ENCODE data around the gene POLR3H. TPM values are rescaled to one million over a fixed set of nuclear protein-coding genes. Genes with fewer than 3 reads are reported as not detected.

Gene POLR3H
- total RNA-seq, 2 donors from 2014 or later = 17.6 to 38.1 TPM

- H3K36me3 ChIP-seq = peaks cover 55% of the 10 kb centered on the region
- H3K27ac ChIP-seq = peak overlapping the region; percentile 97
- peaks cover 18 to 42% of the 10 kb centered on the region in 2 donors for H3K4me1 ChIP-seq (ENCODE audit: control insufficient read depth in 1 of 2, low read depth in 2 of 2)
- no peak overlapping the region for H3K4me3 ChIP-seq
- H3K9me3 ChIP-seq = no peaks in the 10 kb centered on the region
- no peaks in the 10 kb centered on the region for H3K27me3 ChIP-seq (replicated peaks; ENCODE audit: insufficient read depth)
- ATAC-seq (ENCODE audit: insufficient number of reproducible peaks, low FRiP score, low read depth) (no peak), DNase-seq (ENCODE audit: low spot score) (no peak)
- TF ChIP-seq CTCF (IDR thresholded peaks at IDR 0.05) = peak; percentile 86
Measured at GRCh38 chr22:41526830-41527799, 17.2 kb downstream of the POLR3H start.

- ATAC-seq (ENCODE audit: insufficient number of reproducible peaks, low FRiP score, low read depth) (no peak), DNase-seq (ENCODE audit: low spot score) (no peak)
- no peaks in the 10 kb centered on the region for H3K9me3 ChIP-seq
- peaks cover 47% of the 10 kb centered on the region for H3K36me3 ChIP-seq
- TF ChIP-seq CTCF (IDR thresholded peaks at IDR 0.05) = no peak
- peak overlapping the region; percentile 97 for H3K27ac ChIP-seq
- H3K27me3 ChIP-seq (replicated peaks; ENCODE audit: insufficient read depth) = no peaks in the 10 kb centered on the region
- H3K4me1 ChIP-seq (ENCODE audit: control insufficient read depth in 1 of 2, low read depth in 2 of 2) = peaks cover 18 to 42% of the 10 kb centered on the region in 2 donors
- no peak overlapping the region for H3K4me3 ChIP-seq
Measured at GRCh38 chr22:41526226-41526829, 17.9 kb downstream of the POLR3H start.

- TF ChIP-seq CTCF (IDR thresholded peaks at IDR 0.05) = no peak
- H3K36me3 ChIP-seq = peaks cover 42% of the 10 kb centered on the region
- H3K27ac ChIP-seq = peak overlapping the region; percentile 97
- no peaks in the 10 kb centered on the region for H3K9me3 ChIP-seq
- ATAC-seq (ENCODE audit: insufficient number of reproducible peaks, low FRiP score, low read depth) (no peak), DNase-seq (ENCODE audit: low spot score) (no peak)
- H3K27me3 ChIP-seq (replicated peaks; ENCODE audit: insufficient read depth) = no peaks in the 10 kb centered on the region
- H3K4me1 ChIP-seq (ENCODE audit: control insufficient read depth in 1 of 2, low read depth in 2 of 2) = peaks cover 18 to 42% of the 10 kb centered on the region in 2 donors
- H3K4me3 ChIP-seq = no peak overlapping the region
Measured at GRCh38 chr22:41525450-41526225, 18.6 kb downstream of the POLR3H start.

GRCh38 chr22:41524809-41525449 lies 19.3 kb downstream of the POLR3H start:
- ATAC-seq (ENCODE audit: insufficient number of reproducible peaks, low FRiP score, low read depth) (no peak), DNase-seq (ENCODE audit: low spot score) (no peak)
- Histone ChIP-seq H3K27ac (peak overlapping the region; percentile 97), H3K9me3 (no peaks in the 10 kb centered on the region), H3K36me3 (peaks cover 37% of the 10 kb centered on the region), H3K4me1 (ENCODE audit: control insufficient read depth in 1 of 2, low read depth in 2 of 2) (peaks cover 18 to 42% of the 10 kb centered on the region in 2 donors), H3K4me3 (no peak overlapping the region), H3K27me3 (replicated peaks; ENCODE audit: insufficient read depth) (no peaks in the 10 kb centered on the region)
- no peak for TF ChIP-seq CTCF (IDR thresholded peaks at IDR 0.05)
